H9 (cell line): ENCODE data around the gene NCOA1. TPM values are rescaled to one million over a fixed set of nuclear protein-coding genes. Genes with fewer than 3 reads are reported as not detected.

ENCODE experiments used
- DNase-seq: peaks from one replicate; pipeline ENCODE4 v3.0.0-alpha.2; 2017
- H2AFZ ChIP-seq: one replicate; pipeline ENCODE4 v1.6.1; 2013; ENCODE audit warnings: mild to moderate bottlenecking, low read length, control low read depth, moderate library complexity
- H2AK5ac ChIP-seq: 2 replicates; pipeline ENCODE4 v1.6.1; 2013; ENCODE audit warnings: low read length, control low read depth, mixed read lengths; ENCODE audit not compliant: insufficient read length
- H2BK120ac ChIP-seq: one replicate; pipeline ENCODE4 v1.6.1; 2013; ENCODE audit warnings: low read depth, mild to moderate bottlenecking, low read length, control low read depth, inconsistent platforms; ENCODE audit not compliant: poor library complexity, severe bottlenecking
- H2BK12ac ChIP-seq: 2 replicates; pipeline ENCODE4 v1.6.1; 2013; ENCODE audit warnings: low read length, control low read depth, mixed read lengths, low read depth; ENCODE audit not compliant: insufficient read length
- H2BK15ac ChIP-seq: 2 replicates; pipeline ENCODE4 v1.6.1; 2013; ENCODE audit warnings: low read depth, low read length, control low read depth
- H2BK20ac ChIP-seq: one replicate; pipeline ENCODE4 v1.6.1; 2013; ENCODE audit warnings: low read depth, mild to moderate bottlenecking, low read length, control low read depth, inconsistent platforms; ENCODE audit not compliant: poor library complexity, severe bottlenecking
- H2BK5ac ChIP-seq: 2 replicates; pipeline ENCODE4 v1.6.1; 2013; ENCODE audit warnings: low read length, control low read depth, mixed read lengths; ENCODE audit not compliant: insufficient read length
- H3K14ac ChIP-seq: 2 replicates; pipeline ENCODE4 v1.6.1; 2013; ENCODE audit warnings: low read length, control low read depth; ENCODE audit not compliant: insufficient read depth
- H3K18ac ChIP-seq: 2 replicates; pipeline ENCODE4 v1.6.1; 2013; ENCODE audit warnings: low read depth, mild to moderate bottlenecking, mixed read lengths, low read length, control low read depth; ENCODE audit not compliant: insufficient read length
- H3K23ac ChIP-seq: 2 replicates; pipeline ENCODE4 v1.6.1; 2013; ENCODE audit warnings: low read length, control low read depth, mixed read lengths, low read depth; ENCODE audit not compliant: insufficient read length
- H3K23me2 ChIP-seq: 2 replicates; pipeline ENCODE4 v1.6.1; 2013; ENCODE audit warnings: low read depth, mild to moderate bottlenecking, mixed read lengths, low read length, control low read depth; ENCODE audit not compliant: insufficient read length, poor library complexity, severe bottlenecking
- H3K27ac ChIP-seq: 2 replicates; pipeline ENCODE4 v1.5.1; 2013; ENCODE audit warnings: low read length, control low read depth, mixed read lengths, low read depth; ENCODE audit not compliant: insufficient read length
- H3K27me3 ChIP-seq: 2 replicates; pipeline ENCODE4 v1.6.1; 2013; ENCODE audit warnings: low read length, control low read depth, inconsistent platforms; ENCODE audit not compliant: insufficient read depth
- H3K4ac ChIP-seq: 2 replicates; pipeline ENCODE4 v1.6.1; 2013; ENCODE audit warnings: low read depth, mild to moderate bottlenecking, control low read depth, inconsistent platforms, low read length, moderate library complexity
- H3K4me1 ChIP-seq: 2 replicates; pipeline ENCODE4 v1.6.1; 2013; ENCODE audit warnings: low read length, control low read depth, inconsistent platforms; ENCODE audit not compliant: insufficient read depth
- H3K4me2 ChIP-seq: 2 replicates; pipeline ENCODE4 v1.6.1; 2013; ENCODE audit warnings: low read length, control low read depth, mixed read lengths; ENCODE audit not compliant: insufficient read length, insufficient read depth
- H3K56ac ChIP-seq: 2 replicates; pipeline ENCODE4 v1.6.1; 2013; ENCODE audit warnings: low read depth, mild to moderate bottlenecking, mixed read lengths, low read length, control low read depth; ENCODE audit not compliant: insufficient read length
- H3K79me1 ChIP-seq: 2 replicates; pipeline ENCODE4 v1.6.1; 2013; ENCODE audit warnings: low read depth, mild to moderate bottlenecking, moderate library complexity, low read length, control low read depth, inconsistent platforms; ENCODE audit not compliant: insufficient read depth, poor library complexity, severe bottlenecking
- H3K79me2 ChIP-seq: 2 replicates; pipeline ENCODE4 v1.6.1; 2013; ENCODE audit warnings: low read length, control low read depth, inconsistent platforms; ENCODE audit not compliant: insufficient read depth
- H3K9ac ChIP-seq: 2 replicates; pipeline ENCODE4 v1.6.1; 2013; ENCODE audit warnings: low read length, control low read depth, mixed read lengths; ENCODE audit not compliant: insufficient read length; ENCODE audit errors: extremely low read depth
- H3K9me3 ChIP-seq: one replicate; pipeline ENCODE4 v1.6.1; 2013; ENCODE audit warnings: low read depth, low read length, inconsistent platforms; ENCODE audit not compliant: control insufficient read depth
- H3T11ph ChIP-seq: one replicate; pipeline ENCODE4 v1.6.1; 2013; ENCODE audit warnings: mild to moderate bottlenecking, low read length, control low read depth, inconsistent platforms
- H4K20me1 ChIP-seq: one replicate; pipeline ENCODE4 v1.6.1; 2013; ENCODE audit not compliant: control insufficient read depth, insufficient read length, insufficient read depth
- H4K5ac ChIP-seq: 2 replicates; pipeline ENCODE4 v1.6.1; 2013; ENCODE audit warnings: low read depth, mild to moderate bottlenecking, mixed read lengths, low read length, control low read depth; ENCODE audit not compliant: insufficient read length
- H4K8ac ChIP-seq: replicated peaks from 2 replicates; pipeline ENCODE4 v1.6.1; 2013; ENCODE audit warnings: low read length, control low read depth, mixed read lengths, low read depth; ENCODE audit not compliant: insufficient read length
- H4K91ac ChIP-seq: 2 replicates; pipeline ENCODE4 v1.6.1; 2013; ENCODE audit warnings: low read depth, mild to moderate bottlenecking, moderate library complexity, mixed read lengths, low read length, control low read depth; ENCODE audit not compliant: insufficient read length
- H3K27ac Mint-ChIP-seq, 3 experiments: 2 replicates in 2 of 3; 3 replicates in 1 of 3; pipeline ENCODE4 v1.8.0; 2020 to 2021; ENCODE audit warnings: mixed read lengths in 3 of 3, mild to moderate bottlenecking in 1 of 3, moderate library complexity in 1 of 3
- H3K27me3 Mint-ChIP-seq: 2 replicates; pipeline ENCODE4 v1.8.0; 2021; ENCODE audit warnings: low read depth, mild to moderate bottlenecking, moderate library complexity, mixed read lengths
- H3K36me3 Mint-ChIP-seq, 3 experiments: 2 replicates in 2 of 3; 3 replicates in 1 of 3; pipeline ENCODE4 v1.8.0; 2020 to 2021; ENCODE audit warnings: low read depth in 3 of 3, mixed read lengths in 3 of 3; ENCODE audit not compliant: insufficient read depth in 1 of 3
- H3K4me1 Mint-ChIP-seq, 2 experiments: 2 replicates each; pipeline ENCODE4 v1.8.0; 2020; ENCODE audit warnings: mixed read lengths in 2 of 2
- H3K4me3 Mint-ChIP-seq, 2 experiments: 2 replicates in 1 of 2; 3 replicates in 1 of 2; pipeline ENCODE4 v1.8.0; 2020 to 2021; ENCODE audit warnings: mild to moderate bottlenecking in 2 of 2, mixed read lengths in 2 of 2, moderate library complexity in 1 of 2
- H3K9me3 Mint-ChIP-seq, 2 experiments: 2 replicates in 1 of 2; 3 replicates in 1 of 2; pipeline ENCODE4 v1.8.0; 2020; ENCODE audit warnings: mild to moderate bottlenecking in 2 of 2, mixed read lengths in 2 of 2, moderate library complexity in 1 of 2
- WGBS: extraction: QIAGEN DNeasy Blood & Tissue Kit; methylation state at CpG from one replicate; pipeline ENCODE4 v1.1.7; 2013; ENCODE audit warnings: missing lambda C conversion rate, low lambda C conversion rate, mixed read lengths; ENCODE audit not compliant: insufficient read length; ENCODE audit errors: extremely low coverage; 5-methylcytosine and 5-hydroxymethylcytosine counted together
- total RNA-seq: library from RNA; stranded (reverse); gene quantifications from 2 replicates; pipeline ENCODE4 v1.2.1, GENCODE V29; 2021
- TF ChIP-seq, protein P1 (sequence below): fragments of 200-600 bp; sonication (generic); conservative IDR thresholded peaks from 3 replicates; pipeline ENCODE4 v1.8.0; 2021; ENCODE audit warnings: antibody characterized with exemption, mild to moderate bottlenecking

NCOA1 gene
- total RNA-seq, 1 experiment from 2014 or later, result 14.8 TPM

DNA sequence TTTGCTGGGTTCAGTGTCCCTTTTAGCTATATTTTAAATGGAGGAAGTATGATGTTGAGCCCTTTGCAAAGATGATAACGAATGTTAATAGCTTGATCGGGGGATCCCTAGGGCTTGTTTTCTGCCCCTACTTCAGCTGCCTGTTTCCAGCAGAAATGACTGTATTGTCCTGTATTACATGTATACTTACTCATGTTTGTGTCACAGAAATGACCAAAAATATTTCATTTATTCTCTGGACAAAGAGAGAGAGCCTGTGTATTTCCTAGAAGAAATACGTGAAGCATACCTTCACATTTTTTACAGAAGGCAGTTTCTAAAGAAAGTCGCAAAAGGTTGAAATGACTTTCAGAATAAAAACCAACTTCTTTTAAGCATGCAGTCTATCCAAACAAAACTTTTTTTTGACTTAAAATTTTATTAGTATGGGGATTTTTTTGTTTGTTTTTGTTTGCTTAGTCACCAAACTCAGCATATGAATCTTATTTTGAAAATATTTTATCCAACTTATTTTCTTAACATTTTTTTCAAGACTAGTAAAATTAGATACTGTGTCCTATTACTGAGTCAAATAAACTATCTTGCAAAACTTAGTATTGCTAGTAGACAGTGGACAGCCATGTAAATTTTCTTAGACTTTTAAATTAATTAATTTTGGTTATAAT is 233.2 kb downstream of the NCOA1 start:
- no peak overlapping the region for H3K23ac ChIP-seq
- no peak overlapping the region for H3T11ph ChIP-seq
- no peak for DNase-seq
- no peak overlapping the region for H2BK120ac ChIP-seq
- no peaks in the 10 kb centered on the region for H3K9me3 ChIP-seq
- H3K14ac ChIP-seq, result no peak overlapping the region
- no peak overlapping the region for H2AFZ ChIP-seq
- H3K27ac ChIP-seq, result no peak overlapping the region
- no peak overlapping the region for H3K4me3 Mint-ChIP-seq
- no peak overlapping the region for H3K4me2 ChIP-seq
- no peaks in the 10 kb centered on the region for H3K79me2 ChIP-seq
- H3K23me2 ChIP-seq, result no peaks in the 10 kb centered on the region
- H3K18ac ChIP-seq, result no peak overlapping the region
- no peak overlapping the region for H2AK5ac ChIP-seq
- peaks cover 0 to 4% of the 10 kb centered on the region in 2 experiments; a peak in 1 of 4 replicates for H3K4me1 Mint-ChIP-seq
- H4K91ac ChIP-seq, result no peak overlapping the region
- no peak overlapping the region for H3K56ac ChIP-seq
- no peak overlapping the region for H4K5ac ChIP-seq
- no peak overlapping the region for H3K27ac Mint-ChIP-seq
- H2BK20ac ChIP-seq, result no peak overlapping the region
- no peaks in the 10 kb centered on the region for H3K79me1 ChIP-seq
- no peaks in the 10 kb centered on the region for H4K20me1 ChIP-seq
- no peaks in the 10 kb centered on the region for H3K4me1 ChIP-seq
- no CpG with 5 or more reads among the region's 4 CpGs for WGBS
- no peaks in the 10 kb centered on the region for H3K27me3 ChIP-seq
- H2BK15ac ChIP-seq, result no peak overlapping the region
- no peak overlapping the region for H3K9ac ChIP-seq
- no peaks in the 10 kb centered on the region for H3K9me3 Mint-ChIP-seq
- no peak overlapping the region for H2BK5ac ChIP-seq
- TF ChIP-seq, protein P1, sequence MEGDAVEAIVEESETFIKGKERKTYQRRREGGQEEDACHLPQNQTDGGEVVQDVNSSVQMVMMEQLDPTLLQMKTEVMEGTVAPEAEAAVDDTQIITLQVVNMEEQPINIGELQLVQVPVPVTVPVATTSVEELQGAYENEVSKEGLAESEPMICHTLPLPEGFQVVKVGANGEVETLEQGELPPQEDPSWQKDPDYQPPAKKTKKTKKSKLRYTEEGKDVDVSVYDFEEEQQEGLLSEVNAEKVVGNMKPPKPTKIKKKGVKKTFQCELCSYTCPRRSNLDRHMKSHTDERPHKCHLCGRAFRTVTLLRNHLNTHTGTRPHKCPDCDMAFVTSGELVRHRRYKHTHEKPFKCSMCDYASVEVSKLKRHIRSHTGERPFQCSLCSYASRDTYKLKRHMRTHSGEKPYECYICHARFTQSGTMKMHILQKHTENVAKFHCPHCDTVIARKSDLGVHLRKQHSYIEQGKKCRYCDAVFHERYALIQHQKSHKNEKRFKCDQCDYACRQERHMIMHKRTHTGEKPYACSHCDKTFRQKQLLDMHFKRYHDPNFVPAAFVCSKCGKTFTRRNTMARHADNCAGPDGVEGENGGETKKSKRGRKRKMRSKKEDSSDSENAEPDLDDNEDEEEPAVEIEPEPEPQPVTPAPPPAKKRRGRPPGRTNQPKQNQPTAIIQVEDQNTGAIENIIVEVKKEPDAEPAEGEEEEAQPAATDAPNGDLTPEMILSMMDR, result no peak
- H4K8ac ChIP-seq, result no peak overlapping the region
- H3K36me3 Mint-ChIP-seq, result no peaks in the 10 kb centered on the region
- no peaks in the 10 kb centered on the region for H3K27me3 Mint-ChIP-seq
- H2BK12ac ChIP-seq, result no peak overlapping the region
- no peak overlapping the region for H3K4ac ChIP-seq
